Parathyroid adenoma (tissue), 2 donors: ENCODE results near the gene AKAP10.

Experiments
- H2AFZ ChIP-seq: fragments of 300-600 bp; sonication (generic); one replicate; pipeline ENCODE4 v1.7.0; 2017; ENCODE audit warnings: antibody characterized with exemption, mild to moderate bottlenecking
- H3K27ac ChIP-seq: fragments of 300-600 bp; sonication (generic); one replicate; pipeline ENCODE4 v1.7.0; 2017
- H3K27me3 ChIP-seq: fragments of 300-600 bp; sonication (generic); one replicate; pipeline ENCODE4 v1.7.0; 2017; ENCODE audit warnings: low read length; ENCODE audit not compliant: control insufficient read depth, insufficient read depth
- H3K36me3 ChIP-seq: fragments of 300-600 bp; sonication (generic); one replicate; pipeline ENCODE4 v1.7.0; 2017; ENCODE audit warnings: low read length; ENCODE audit not compliant: control insufficient read depth, insufficient read depth
- H3K4me1 ChIP-seq: fragments of 300-600 bp; sonication (generic); one replicate; pipeline ENCODE4 v1.7.0; 2017; ENCODE audit warnings: control low read depth
- H3K4me2 ChIP-seq: fragments of 300-600 bp; sonication (generic); one replicate; pipeline ENCODE4 v1.7.0; 2017; ENCODE audit warnings: low read length
- H3K4me3 ChIP-seq: fragments of 300-600 bp; sonication (generic); one replicate; pipeline ENCODE4 v1.7.0; 2017; ENCODE audit warnings: low read depth, low read length
- H3K79me2 ChIP-seq: fragments of 300-600 bp; sonication (generic); one replicate; pipeline ENCODE4 v1.7.0; 2017; ENCODE audit warnings: control low read depth
- H3K9ac ChIP-seq: fragments of 300-600 bp; sonication (generic); one replicate; pipeline ENCODE4 v1.7.0; 2017; ENCODE audit warnings: mild to moderate bottlenecking
- H3K9me3 ChIP-seq: fragments of 300-600 bp; sonication (generic); one replicate; pipeline ENCODE4 v1.7.0; 2017; ENCODE audit warnings: low read length; ENCODE audit not compliant: control insufficient read depth
- TF ChIP-seq, protein P1 (sequence below): fragments of 300-600 bp; sonication (generic); IDR thresholded peaks from one replicate; pipeline ENCODE4 v1.7.0; 2017; ENCODE audit warnings: antibody characterized with exemption, mild to moderate bottlenecking
- donor health status: primary hyperparathyroidism.

AKAP10 gene

DNA sequence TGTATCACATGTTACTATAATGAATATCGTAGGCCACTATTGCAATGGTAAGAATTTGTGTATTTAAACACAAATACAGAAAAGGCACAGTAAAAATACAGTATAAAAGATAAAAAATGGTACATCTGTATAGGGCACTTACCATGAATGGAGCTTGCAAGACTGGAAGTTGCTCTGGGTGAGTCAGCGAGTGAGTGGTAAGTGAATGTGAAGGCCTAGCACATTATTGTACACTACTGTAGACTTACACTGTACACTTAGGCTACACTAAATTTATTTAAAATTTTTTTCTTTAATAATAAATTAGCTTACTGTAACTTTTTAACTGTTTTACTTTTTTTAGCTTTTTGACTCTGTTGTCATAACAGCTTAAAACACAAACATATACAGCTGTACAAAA, 42.5 kb downstream of the AKAP10 start:
- no peaks in the 10 kb centered on the region for H3K36me3 ChIP-seq
- H3K27ac ChIP-seq: no peak overlapping the region
- H3K4me1 ChIP-seq: no peaks in the 10 kb centered on the region
- no peak overlapping the region for H2AFZ ChIP-seq
- H3K4me3 ChIP-seq: no peak overlapping the region
- H3K79me2 ChIP-seq: no peaks in the 10 kb centered on the region
- no peaks in the 10 kb centered on the region for H3K27me3 ChIP-seq
- no peak overlapping the region for H3K9ac ChIP-seq
- TF ChIP-seq, protein P1, sequence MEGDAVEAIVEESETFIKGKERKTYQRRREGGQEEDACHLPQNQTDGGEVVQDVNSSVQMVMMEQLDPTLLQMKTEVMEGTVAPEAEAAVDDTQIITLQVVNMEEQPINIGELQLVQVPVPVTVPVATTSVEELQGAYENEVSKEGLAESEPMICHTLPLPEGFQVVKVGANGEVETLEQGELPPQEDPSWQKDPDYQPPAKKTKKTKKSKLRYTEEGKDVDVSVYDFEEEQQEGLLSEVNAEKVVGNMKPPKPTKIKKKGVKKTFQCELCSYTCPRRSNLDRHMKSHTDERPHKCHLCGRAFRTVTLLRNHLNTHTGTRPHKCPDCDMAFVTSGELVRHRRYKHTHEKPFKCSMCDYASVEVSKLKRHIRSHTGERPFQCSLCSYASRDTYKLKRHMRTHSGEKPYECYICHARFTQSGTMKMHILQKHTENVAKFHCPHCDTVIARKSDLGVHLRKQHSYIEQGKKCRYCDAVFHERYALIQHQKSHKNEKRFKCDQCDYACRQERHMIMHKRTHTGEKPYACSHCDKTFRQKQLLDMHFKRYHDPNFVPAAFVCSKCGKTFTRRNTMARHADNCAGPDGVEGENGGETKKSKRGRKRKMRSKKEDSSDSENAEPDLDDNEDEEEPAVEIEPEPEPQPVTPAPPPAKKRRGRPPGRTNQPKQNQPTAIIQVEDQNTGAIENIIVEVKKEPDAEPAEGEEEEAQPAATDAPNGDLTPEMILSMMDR: no peak
- no peak overlapping the region for H3K4me2 ChIP-seq
- no peaks in the 10 kb centered on the region for H3K9me3 ChIP-seq

DNA sequence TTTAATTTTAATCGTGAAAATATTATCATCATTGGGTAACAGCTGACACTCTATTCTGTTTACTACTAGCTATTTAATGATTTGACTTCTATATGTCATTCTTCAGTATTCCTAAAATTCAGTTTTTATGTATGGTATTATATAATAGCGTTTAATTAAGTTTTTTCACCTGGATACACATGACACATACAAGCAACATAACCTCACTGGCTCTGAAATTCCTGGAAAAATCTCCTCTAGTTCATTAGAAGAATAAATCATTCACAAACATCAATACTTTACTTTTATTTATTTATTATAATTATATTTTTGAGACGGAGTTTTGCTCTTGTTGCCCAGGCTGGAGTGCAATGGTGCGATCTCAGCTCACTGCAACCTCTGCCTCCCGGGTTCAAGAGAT, 44.0 kb downstream of the AKAP10 start:
- Histone ChIP-seq H3K27ac (no peak overlapping the region), H3K27me3 (no peaks in the 10 kb centered on the region), H3K36me3 (no peaks in the 10 kb centered on the region), H3K9ac (no peak overlapping the region), H3K4me2 (no peak overlapping the region), H2AFZ (no peak overlapping the region), H3K4me3 (no peak overlapping the region), H3K79me2 (no peaks in the 10 kb centered on the region), H3K4me1 (no peaks in the 10 kb centered on the region), H3K9me3 (no peaks in the 10 kb centered on the region)
- TF ChIP-seq, protein P1: no peak

DNA sequence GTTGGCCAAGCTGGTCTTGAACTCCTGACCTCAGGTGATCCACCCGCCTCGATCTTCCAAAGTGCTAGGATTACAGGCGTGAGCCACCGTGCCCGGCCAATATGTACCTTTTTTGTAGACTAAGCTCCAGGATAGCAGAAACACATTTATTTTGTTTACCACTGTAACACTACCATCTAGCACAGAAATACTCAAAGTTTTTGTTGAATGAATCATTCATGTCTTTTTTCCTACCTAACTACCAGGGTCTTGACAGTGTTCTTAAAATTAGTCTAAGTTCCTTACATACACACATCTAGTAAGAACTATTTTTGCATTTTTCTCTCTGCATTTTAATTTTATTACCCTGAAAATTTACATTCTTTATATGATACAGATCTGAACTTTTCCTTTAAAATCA, 44.4 kb downstream of the AKAP10 start:
- H3K27me3 ChIP-seq: no peaks in the 10 kb centered on the region
- TF ChIP-seq, protein P1: no peak
- H3K9me3 ChIP-seq: no peaks in the 10 kb centered on the region
- H3K27ac ChIP-seq: no peak overlapping the region
- no peak overlapping the region for H3K4me3 ChIP-seq
- H3K9ac ChIP-seq: no peak overlapping the region
- H3K79me2 ChIP-seq: no peaks in the 10 kb centered on the region
- no peaks in the 10 kb centered on the region for H3K4me1 ChIP-seq
- no peaks in the 10 kb centered on the region for H3K36me3 ChIP-seq
- no peak overlapping the region for H3K4me2 ChIP-seq
- no peak overlapping the region for H2AFZ ChIP-seq

DNA sequence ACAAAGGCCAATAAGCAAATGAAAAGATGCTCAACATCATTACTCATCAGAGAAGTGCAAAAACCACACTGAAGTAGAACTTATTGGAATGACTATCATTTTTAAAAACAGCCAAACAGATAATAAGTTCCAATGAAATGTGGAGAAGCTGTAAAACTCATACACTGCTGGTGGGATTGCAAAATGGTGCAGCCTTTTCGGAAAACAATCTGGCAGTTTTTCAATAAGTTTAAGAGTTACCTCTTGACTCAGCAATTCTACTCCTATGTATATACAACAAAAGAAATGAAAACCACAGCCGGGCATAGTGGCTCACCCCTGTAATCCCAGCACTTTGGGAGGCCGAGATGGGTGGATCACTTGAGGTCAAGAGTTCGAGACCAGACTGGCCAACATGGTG, 49.3 kb downstream of the AKAP10 start:
- H3K79me2 ChIP-seq: no peaks in the 10 kb centered on the region
- H3K4me2 ChIP-seq: no peak overlapping the region
- H3K4me1 ChIP-seq: no peaks in the 10 kb centered on the region
- no peak overlapping the region for H3K9ac ChIP-seq
- no peaks in the 10 kb centered on the region for H3K9me3 ChIP-seq
- no peak overlapping the region for H3K4me3 ChIP-seq
- no peaks in the 10 kb centered on the region for H3K36me3 ChIP-seq
- no peaks in the 10 kb centered on the region for H3K27me3 ChIP-seq
- no peak overlapping the region for H2AFZ ChIP-seq
- no peak overlapping the region for H3K27ac ChIP-seq
- TF ChIP-seq, protein P1: no peak

DNA sequence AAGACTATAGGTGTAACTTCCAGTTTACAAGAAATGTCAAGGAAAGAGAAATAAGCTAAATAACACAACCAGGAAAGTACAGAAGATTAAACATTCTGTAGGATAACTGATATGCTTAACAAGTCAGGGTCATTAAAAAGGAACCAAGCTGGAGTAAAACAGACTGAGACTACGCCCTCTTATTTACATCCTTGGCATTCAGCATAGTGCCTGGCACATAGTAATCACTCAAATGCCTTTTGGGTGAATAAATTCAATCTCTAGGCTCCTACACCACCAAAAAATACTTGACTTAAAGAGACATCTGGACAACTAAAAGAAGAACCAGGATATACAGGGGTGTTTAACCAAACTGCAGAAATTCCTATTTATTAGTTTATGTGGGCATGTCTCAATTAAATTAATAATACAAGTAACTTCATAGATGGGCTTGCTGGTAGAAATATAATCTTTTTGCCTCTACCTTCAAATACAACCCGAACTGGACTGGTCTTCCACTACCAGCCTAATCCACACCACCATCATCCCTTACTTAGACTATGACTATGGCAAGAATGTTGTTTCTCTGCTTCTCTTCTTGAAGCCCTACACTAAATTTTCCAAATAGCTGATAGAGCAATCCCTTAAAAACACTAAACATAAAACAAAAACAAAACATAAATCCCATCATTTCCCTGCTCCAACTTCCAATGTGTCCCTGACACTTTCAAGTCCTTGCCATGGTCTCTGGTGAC, 62.2 kb downstream of the AKAP10 start:
- TF ChIP-seq, protein P1: no peak
- Histone ChIP-seq H3K4me2 (no peak overlapping the region), H3K4me3 (no peak overlapping the region), H3K9ac (no peak overlapping the region), H3K9me3 (no peaks in the 10 kb centered on the region), H3K36me3 (no peaks in the 10 kb centered on the region), H3K27ac (no peak overlapping the region), H3K79me2 (peaks cover 2% of the 10 kb centered on the region), H3K27me3 (no peaks in the 10 kb centered on the region), H3K4me1 (no peaks in the 10 kb centered on the region), H2AFZ (no peak overlapping the region)
